ENCODE results near the gene RASSF8.

The RASSF8 gene

DNA sequence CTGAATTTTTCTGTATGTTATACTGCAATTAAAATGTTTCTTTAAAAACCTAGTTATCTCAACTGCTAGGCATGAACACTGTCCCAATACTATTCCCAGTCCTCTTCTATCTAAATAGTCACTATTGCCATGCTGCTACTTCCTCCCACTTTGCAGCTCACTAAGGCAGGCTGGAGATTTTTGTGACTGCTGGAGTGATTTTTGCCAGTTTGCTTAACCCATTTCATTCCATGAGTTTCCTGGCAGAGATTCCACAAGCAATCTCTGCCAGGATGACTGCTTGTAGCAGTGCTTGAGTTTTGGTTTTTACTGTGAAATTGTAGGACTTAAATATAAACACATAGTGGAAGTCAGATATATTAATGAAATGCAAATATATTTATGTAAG, 85.5 kb downstream of the RASSF8 start:
- Histone ChIP-seq H3K79me2 (ENCODE audit: control insufficient read depth, low read length) (no peaks in the 10 kb centered on the region), H3K4me2 (ENCODE audit: low read length) (no peak overlapping the region), H3K4me1 (ENCODE audit: control insufficient read depth, low read length) (no peaks in the 10 kb centered on the region), H3K9me3 (ENCODE audit: control insufficient read depth, insufficient read depth, low read length) (no peaks in the 10 kb centered on the region), H3K27ac (ENCODE audit: low read depth, low read length) (no peak overlapping the region), H3K36me3 (ENCODE audit: control insufficient read depth, low read length) (no peaks in the 10 kb centered on the region), H3K4me3 (ENCODE audit: low read length) (no peak overlapping the region), H4K20me1 (ENCODE audit: control insufficient read depth, insufficient read depth, low read depth, low read length) (no peaks in the 10 kb centered on the region), H3K9me2 (replicated peaks; ENCODE audit: control insufficient read depth, low read length) (no peaks in the 10 kb centered on the region), H3K27me3 (ENCODE audit: control insufficient read depth, low read length) (peaks cover 13% of the 10 kb centered on the region), H3F3A (ENCODE audit: control insufficient read depth, insufficient read depth) (no peaks in the 10 kb centered on the region)
- TF ChIP-seq, protein P1, sequence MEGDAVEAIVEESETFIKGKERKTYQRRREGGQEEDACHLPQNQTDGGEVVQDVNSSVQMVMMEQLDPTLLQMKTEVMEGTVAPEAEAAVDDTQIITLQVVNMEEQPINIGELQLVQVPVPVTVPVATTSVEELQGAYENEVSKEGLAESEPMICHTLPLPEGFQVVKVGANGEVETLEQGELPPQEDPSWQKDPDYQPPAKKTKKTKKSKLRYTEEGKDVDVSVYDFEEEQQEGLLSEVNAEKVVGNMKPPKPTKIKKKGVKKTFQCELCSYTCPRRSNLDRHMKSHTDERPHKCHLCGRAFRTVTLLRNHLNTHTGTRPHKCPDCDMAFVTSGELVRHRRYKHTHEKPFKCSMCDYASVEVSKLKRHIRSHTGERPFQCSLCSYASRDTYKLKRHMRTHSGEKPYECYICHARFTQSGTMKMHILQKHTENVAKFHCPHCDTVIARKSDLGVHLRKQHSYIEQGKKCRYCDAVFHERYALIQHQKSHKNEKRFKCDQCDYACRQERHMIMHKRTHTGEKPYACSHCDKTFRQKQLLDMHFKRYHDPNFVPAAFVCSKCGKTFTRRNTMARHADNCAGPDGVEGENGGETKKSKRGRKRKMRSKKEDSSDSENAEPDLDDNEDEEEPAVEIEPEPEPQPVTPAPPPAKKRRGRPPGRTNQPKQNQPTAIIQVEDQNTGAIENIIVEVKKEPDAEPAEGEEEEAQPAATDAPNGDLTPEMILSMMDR (IDR thresholded peaks at IDR 0.05; ENCODE audit: low read depth, low read length, poor library complexity, severe bottlenecking): no peak
- no peak for TF ChIP-seq EZH2phosphoT487 (IDR thresholded peaks at IDR 0.05; ENCODE audit: borderline replicate concordance, low read length)

DNA sequence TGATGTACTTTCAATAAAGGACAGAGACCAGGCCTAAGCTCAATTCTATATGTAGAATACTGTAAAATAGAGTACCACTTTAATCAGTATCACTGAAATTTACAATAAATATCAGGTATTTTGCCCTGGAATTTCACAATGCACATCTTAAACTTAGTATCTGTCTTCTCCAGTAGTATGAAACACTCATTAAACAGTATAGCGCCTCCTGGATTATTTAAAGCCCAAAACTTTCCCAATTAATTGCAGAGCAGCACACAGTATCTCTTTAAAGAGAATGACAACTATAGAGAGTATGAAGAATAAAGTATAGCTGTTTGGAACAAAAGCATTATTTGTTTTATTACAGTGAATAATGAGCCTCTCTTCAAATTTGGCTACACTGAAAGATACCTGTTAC, 86.1 kb downstream of the RASSF8 start:
- H3K4me2 ChIP-seq (ENCODE audit: low read length): no peak overlapping the region
- no peaks in the 10 kb centered on the region for H4K20me1 ChIP-seq (ENCODE audit: control insufficient read depth, insufficient read depth, low read depth, low read length)
- H3K9me2 ChIP-seq (replicated peaks; ENCODE audit: control insufficient read depth, low read length): no peaks in the 10 kb centered on the region
- no peaks in the 10 kb centered on the region for H3F3A ChIP-seq (ENCODE audit: control insufficient read depth, insufficient read depth)
- no peaks in the 10 kb centered on the region for H3K4me1 ChIP-seq (ENCODE audit: control insufficient read depth, low read length)
- no peaks in the 10 kb centered on the region for H3K36me3 ChIP-seq (ENCODE audit: control insufficient read depth, low read length)
- no peak overlapping the region for H3K27ac ChIP-seq (ENCODE audit: low read depth, low read length)
- TF ChIP-seq, protein P1 (IDR thresholded peaks at IDR 0.05; ENCODE audit: low read depth, low read length, poor library complexity, severe bottlenecking): no peak
- TF ChIP-seq EZH2phosphoT487 (IDR thresholded peaks at IDR 0.05; ENCODE audit: borderline replicate concordance, low read length): no peak
- H3K9me3 ChIP-seq (ENCODE audit: control insufficient read depth, insufficient read depth, low read length): no peaks in the 10 kb centered on the region
- no peak overlapping the region for H3K4me3 ChIP-seq (ENCODE audit: low read length)
- H3K79me2 ChIP-seq (ENCODE audit: control insufficient read depth, low read length): no peaks in the 10 kb centered on the region
- H3K27me3 ChIP-seq (ENCODE audit: control insufficient read depth, low read length): peaks cover 8% of the 10 kb centered on the region; the same call in 1 of the 2 replicates

DNA sequence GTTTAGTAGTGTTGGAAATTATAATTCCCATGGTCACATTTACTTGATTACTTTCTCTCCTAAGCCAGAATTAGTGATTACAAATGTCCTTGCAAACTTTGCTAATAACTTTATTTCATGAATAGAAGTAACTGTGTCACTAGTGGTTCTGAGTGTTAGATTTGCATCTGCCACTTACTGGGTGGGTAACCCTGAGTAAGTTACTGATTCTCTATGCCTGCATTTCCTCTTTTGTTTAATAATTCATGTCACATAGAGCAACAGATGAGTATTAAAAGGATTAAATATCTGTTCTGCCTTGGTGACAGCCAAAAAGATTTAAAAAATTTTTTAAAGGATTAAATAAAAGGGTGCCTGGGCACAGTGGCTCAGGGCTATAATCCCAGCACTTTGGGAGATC, 87.7 kb downstream of the RASSF8 start:
- Histone ChIP-seq H3K79me2 (ENCODE audit: control insufficient read depth, low read length) (no peaks in the 10 kb centered on the region), H3K4me2 (ENCODE audit: low read length) (no peak overlapping the region), H3K27ac (ENCODE audit: low read depth, low read length) (no peak overlapping the region)

More for the DNA sequence above, 87.7 kb downstream of the RASSF8 start:
- no peaks in the 10 kb centered on the region for H3K36me3 ChIP-seq (ENCODE audit: control insufficient read depth, low read length)
- H3K4me3 ChIP-seq (ENCODE audit: low read length): no peak overlapping the region
- no peak for TF ChIP-seq EZH2phosphoT487 (IDR thresholded peaks at IDR 0.05; ENCODE audit: borderline replicate concordance, low read length)
- TF ChIP-seq, protein P1 (IDR thresholded peaks at IDR 0.05; ENCODE audit: low read depth, low read length, poor library complexity, severe bottlenecking): no peak
- no peaks in the 10 kb centered on the region for H4K20me1 ChIP-seq (ENCODE audit: control insufficient read depth, insufficient read depth, low read depth, low read length)
- H3K9me3 ChIP-seq (ENCODE audit: control insufficient read depth, insufficient read depth, low read length): no peaks in the 10 kb centered on the region
- H3K9me2 ChIP-seq (replicated peaks; ENCODE audit: control insufficient read depth, low read length): no peaks in the 10 kb centered on the region
- H3F3A ChIP-seq (ENCODE audit: control insufficient read depth, insufficient read depth): no peaks in the 10 kb centered on the region
- H3K4me1 ChIP-seq (ENCODE audit: control insufficient read depth, low read length): no peaks in the 10 kb centered on the region
- H3K27me3 ChIP-seq (ENCODE audit: control insufficient read depth, low read length): peaks cover 9% of the 10 kb centered on the region

Measured in DOHH2 (cell line).